GM18870 (cell line): ENCODE results near the gene NRG2.

ENCODE experiments used
- ATAC-seq: cut with Tn5 transposase; IDR thresholded peaks from one replicate; pipeline ENCODE4 v1.9.1; 2021; ENCODE audit warnings: moderate library complexity; ENCODE audit not compliant: unreplicated experiment

NRG2 gene

GRCh38 chr5:139817970-139818369 is 225.1 kb downstream of the NRG2 start:
- no peak for ATAC-seq

- no peak for ATAC-seq
Observed at GRCh38 chr5:139817362-139817761, 225.7 kb downstream of the NRG2 start.

GRCh38 chr5:139816566-139816965 is 226.5 kb downstream of the NRG2 start:
- no peak for ATAC-seq

GRCh38 chr5:139814704-139815280 is 228.3 kb downstream of the NRG2 start:
- ATAC-seq = no peak

- no peak for ATAC-seq
Observed at GRCh38 chr5:139814191-139814601, 228.9 kb downstream of the NRG2 start.

- ATAC-seq = no peak
Observed at GRCh38 chr5:139812836-139813805, 230.0 kb downstream of the NRG2 start.

- no peak for ATAC-seq
Observed at GRCh38 chr5:139812323-139812722, 230.8 kb downstream of the NRG2 start.

- ATAC-seq = no peak
Observed at GRCh38 chr5:139811274-139811607, 231.9 kb downstream of the NRG2 start.

- ATAC-seq = no peak
Observed at GRCh38 chr5:139810341-139811273, 232.5 kb downstream of the NRG2 start.

- ATAC-seq = no peak
Observed at GRCh38 chr5:139809331-139809810, 233.7 kb downstream of the NRG2 start.

GRCh38 chr5:139808481-139809330 is 234.4 kb downstream of the NRG2 start:
- no peak for ATAC-seq

- no peak for ATAC-seq
Observed at GRCh38 chr5:139807647-139808030, 235.5 kb downstream of the NRG2 start.

- ATAC-seq = no peak
Observed at GRCh38 chr5:139806726-139807646, 236.1 kb downstream of the NRG2 start.

- no peak for ATAC-seq
Observed at GRCh38 chr5:139806111-139806510, 237.0 kb downstream of the NRG2 start.

GRCh38 chr5:139805545-139805944 is 237.6 kb downstream of the NRG2 start:
- no peak for ATAC-seq

GRCh38 chr5:139804800-139805397 is 238.2 kb downstream of the NRG2 start:
- ATAC-seq = no peak

GRCh38 chr5:139803978-139804377 is 239.1 kb downstream of the NRG2 start:
- ATAC-seq = no peak

- ATAC-seq = no peak
Observed at GRCh38 chr5:139799359-139799758, 243.7 kb downstream of the NRG2 start.

GRCh38 chr5:139798883-139799282 is 244.2 kb downstream of the NRG2 start:
- ATAC-seq = no peak
